CD14-positive monocyte (primary cell): ENCODE data around the gene IL15RA. TPM values are rescaled to one million over a fixed set of nuclear protein-coding genes. Genes with fewer than 3 reads are reported as not detected.

Experiments
- DNase-seq, 3 donors: peaks; one replicate each; pipeline ENCODE4 v3.0.0-alpha.2; 2011 to 2022
- H2AFZ ChIP-seq: 2 replicates; pipeline ENCODE4 v1.6.0; 2012; ENCODE audit warnings: mild to moderate bottlenecking, low read depth, low read length, inconsistent platforms; ENCODE audit not compliant: insufficient read depth, poor library complexity, severe bottlenecking
- H3K27ac ChIP-seq, 2 donors: 1 replicate in 1 of 2; 2 replicates in 1 of 2; pipeline ENCODE4 v1.5.1; 2012 to 2013; ENCODE audit warnings: low read length in 2 of 2, control low read depth in 1 of 2, inconsistent platforms in 1 of 2, low read depth in 1 of 2, mild to moderate bottlenecking in 1 of 2
- H3K27me3 ChIP-seq, 2 donors: one replicate each; pipeline versions ENCODE4 v1.6.0 to v1.6.1; 2011 to 2013; ENCODE audit warnings: low read length in 2 of 2; ENCODE audit not compliant: control insufficient read depth in 2 of 2, insufficient read depth in 2 of 2
- H3K36me3 ChIP-seq, 2 donors: replicated peaks in 1 of 2; 1 replicate in 1 of 2; 2 replicates in 1 of 2; pipeline versions ENCODE4 v1.5.1 to v1.6.1; 2012 to 2013; ENCODE audit warnings: low read length in 2 of 2, control low read depth in 1 of 2, inconsistent platforms in 1 of 2, mild to moderate bottlenecking in 1 of 2; ENCODE audit not compliant: insufficient read depth in 2 of 2, control insufficient read depth in 1 of 2
- H3K4me1 ChIP-seq, 2 donors: 1 replicate in 1 of 2; 2 replicates in 1 of 2; pipeline versions ENCODE4 v1.5.1 to v1.6.1; 2012 to 2013; ENCODE audit warnings: low read length in 2 of 2, control low read depth in 1 of 2, inconsistent platforms in 1 of 2, mild to moderate bottlenecking in 1 of 2, moderate library complexity in 1 of 2; ENCODE audit not compliant: insufficient read depth in 2 of 2, control insufficient read depth in 1 of 2
- H3K4me2 ChIP-seq: replicated peaks from 2 replicates; pipeline ENCODE3; 2012; ENCODE audit warnings: low read length, moderate library complexity, mild to moderate bottlenecking; ENCODE audit not compliant: poor library complexity, severe bottlenecking; ENCODE audit errors: extremely low read depth
- H3K4me3 ChIP-seq, 3 experiments: fragments of 200-600 bp in 1 of 3; sonication (generic) in 1 of 3; replicated peaks in 1 of 3; 1 replicate in 2 of 3; 2 replicates in 1 of 3; pipeline ENCODE4 v1.5.1; 2011 to 2013; ENCODE audit warnings: low read length in 3 of 3, mild to moderate bottlenecking in 3 of 3, control low read depth in 2 of 3, low read depth in 2 of 3, inconsistent platforms in 1 of 3, moderate library complexity in 1 of 3
- H3K79me2 ChIP-seq: 2 replicates; pipeline ENCODE4 v1.6.0; 2012; ENCODE audit warnings: mild to moderate bottlenecking, control low read depth, inconsistent platforms, low read length, moderate library complexity; ENCODE audit not compliant: insufficient read depth
- H3K9ac ChIP-seq: 2 replicates; pipeline ENCODE4 v1.6.0; 2017; ENCODE audit warnings: low read length, mild to moderate bottlenecking; ENCODE audit not compliant: insufficient read depth, poor library complexity, severe bottlenecking
- H3K9me3 ChIP-seq, 2 donors: replicated peaks in 1 of 2; 1 replicate in 1 of 2; 2 replicates in 1 of 2; pipeline versions ENCODE4 v1.5.1 to v1.6.1; 2012 to 2013; ENCODE audit warnings: low read length in 2 of 2, control low read depth in 1 of 2; ENCODE audit not compliant: control insufficient read depth in 1 of 2, insufficient read depth in 1 of 2
- H4K20me1 ChIP-seq: 2 replicates; pipeline ENCODE4 v1.6.0; 2012; ENCODE audit warnings: mild to moderate bottlenecking, low read length, control low read depth, moderate library complexity; ENCODE audit not compliant: insufficient read depth
- H3K27ac Mint-ChIP-seq, 7 donors: one replicate each; pipeline ENCODE4 v1.8.0; 2020; ENCODE audit warnings: mild to moderate bottlenecking in 7 of 7, mixed read lengths in 7 of 7, moderate library complexity in 6 of 7, inconsistent platforms in 2 of 7
- H3K27me3 Mint-ChIP-seq, 3 donors: one replicate each; pipeline ENCODE4 v1.8.0; 2021 to 2022; ENCODE audit warnings: low read depth in 3 of 3, mild to moderate bottlenecking in 3 of 3, mixed read lengths in 3 of 3, moderate library complexity in 3 of 3, inconsistent platforms in 1 of 3
- H3K36me3 Mint-ChIP-seq, 2 donors: one replicate each; pipeline ENCODE4 v1.8.0; 2020; ENCODE audit warnings: mixed read lengths in 2 of 2, inconsistent platforms in 1 of 2, mild to moderate bottlenecking in 1 of 2
- H3K4me1 Mint-ChIP-seq: one replicate; pipeline ENCODE4 v1.8.0; 2020; ENCODE audit warnings: mild to moderate bottlenecking, mixed read lengths
- H3K4me3 Mint-ChIP-seq, 2 donors: one replicate each; pipeline ENCODE4 v1.8.0; 2020; ENCODE audit warnings: mild to moderate bottlenecking in 2 of 2, mixed read lengths in 2 of 2, moderate library complexity in 1 of 2
- H3K9me3 Mint-ChIP-seq, 7 donors: one replicate each; pipeline ENCODE4 v1.8.0; 2020 to 2022; ENCODE audit warnings: mixed read lengths in 7 of 7, mild to moderate bottlenecking in 6 of 7, moderate library complexity in 6 of 7, inconsistent platforms in 2 of 7
- WGBS: methylation state at CpG from one replicate; pipeline ENCODE4 v1.1.5; 2013; ENCODE audit warnings: missing lambda C conversion rate; ENCODE audit not compliant: insufficient coverage; 5-methylcytosine and 5-hydroxymethylcytosine counted together
- intact Hi-C, 2 donors: fragments of 100-400 bp; cut with micrococcal nuclease; formaldehyde crosslinking; loops; one replicate each; pipeline versions ENCODE4 v1.15.0 to v1.15.1; 2023
- polyA plus RNA-seq, 3 donors: library from polyadenylated mRNA; depleted of rRNA in 1 of 3; unstranded in 2 of 3; stranded (reverse) in 1 of 3; fragments of 300-500 nt in 2 of 3; fragments of >200 nt in 1 of 3; fragmentation: Illumina TruSeq in 2 of 3; gene quantifications; 1 replicate in 2 of 3; 2 replicates in 1 of 3; pipeline ENCODE4 v1.2.3, GENCODE V29; 2012 to 2021
- TF ChIP-seq, protein P1 (sequence below): fragments of 200-600 bp; IDR thresholded peaks from one replicate; pipeline ENCODE4 v1.8.0; 2022; ENCODE audit warnings: antibody characterized with exemption, mild to moderate bottlenecking

The IL15RA gene
- polyA plus RNA-seq, 3 donors = 12.4 to 23.1 (median 12.6) TPM

DNA sequence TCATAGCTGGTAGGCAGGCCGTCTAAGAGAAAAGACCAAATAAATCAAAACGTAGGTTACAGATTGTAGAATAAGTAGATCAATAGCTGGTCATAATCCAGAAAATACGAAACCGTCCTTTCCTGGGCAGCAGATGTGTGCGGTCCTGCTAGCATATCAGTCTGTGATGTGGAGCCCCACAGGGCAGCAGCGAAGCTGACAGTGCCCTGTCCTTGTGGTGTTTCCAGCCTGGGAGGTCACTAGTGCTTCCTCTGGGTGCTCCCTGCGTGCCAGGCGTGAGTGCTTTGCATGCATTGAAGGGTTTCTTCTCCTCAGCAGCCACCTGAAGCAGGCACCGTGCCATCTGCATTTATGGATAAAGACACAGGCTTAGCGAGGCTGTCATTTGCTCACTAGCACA lies 41.7 kb downstream of the IL15RA start:
- H3K4me3 Mint-ChIP-seq = no peak overlapping the region

DNA sequence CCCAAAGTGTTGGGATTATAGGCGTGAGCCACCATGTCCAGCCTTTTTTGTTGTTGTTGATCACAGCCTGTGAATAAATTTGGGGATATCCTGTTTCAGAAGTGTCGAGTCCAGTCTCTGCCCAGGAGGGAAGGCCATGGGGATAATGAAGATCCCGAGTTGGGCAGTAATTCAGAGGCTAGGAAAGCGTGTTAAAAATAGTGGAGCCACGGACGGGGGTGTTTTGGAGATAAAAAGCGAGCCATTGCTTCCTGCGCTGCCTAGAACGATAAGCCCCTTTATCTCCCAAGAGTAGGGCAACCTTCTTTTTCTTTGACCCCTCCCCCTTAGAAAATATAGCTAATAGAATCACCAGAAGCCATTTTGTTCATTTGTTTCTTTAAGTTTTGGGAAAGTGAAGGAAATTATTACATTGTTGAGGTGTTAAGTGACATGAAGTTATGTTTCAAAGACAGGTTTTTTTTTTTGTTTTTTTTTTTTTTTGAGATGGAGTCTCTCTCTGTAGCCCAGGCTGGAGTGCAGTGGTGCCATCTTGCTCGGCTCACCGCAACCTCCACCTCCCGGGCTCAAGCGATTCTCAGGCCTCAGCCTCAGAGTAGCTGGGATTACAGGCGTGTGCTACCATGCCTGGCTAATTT lies 43.3 kb downstream of the IL15RA start:
- WGBS = 95% methylated on average over 2 of the region's 14 CpGs
- intact Hi-C loops = no loop called here
- H3K27ac ChIP-seq = no peak overlapping the region
- peaks cover 4 to 5% of the 10 kb centered on the region in 2 donors for H3K4me1 ChIP-seq
- H3K27me3 ChIP-seq = no peaks in the 10 kb centered on the region
- no peak for DNase-seq
- Mint-ChIP-seq H3K4me3 (no peak overlapping the region), H3K4me1 (peaks cover 13% of the 10 kb centered on the region), H3K27ac (peak overlapping the region in 3 of 7 donors; percentile 10 to 55 (median 26)), H3K27me3 (no peaks in the 10 kb centered on the region), H3K36me3 (peaks cover 68 to 93% of the 10 kb centered on the region in 2 donors), H3K9me3 (no peaks in the 10 kb centered on the region)
- no peaks in the 10 kb centered on the region for H3K9me3 ChIP-seq
- no peaks in the 10 kb centered on the region for H4K20me1 ChIP-seq
- H3K4me2 ChIP-seq = no peak overlapping the region
- H3K79me2 ChIP-seq = no peaks in the 10 kb centered on the region
- TF ChIP-seq, protein P1, sequence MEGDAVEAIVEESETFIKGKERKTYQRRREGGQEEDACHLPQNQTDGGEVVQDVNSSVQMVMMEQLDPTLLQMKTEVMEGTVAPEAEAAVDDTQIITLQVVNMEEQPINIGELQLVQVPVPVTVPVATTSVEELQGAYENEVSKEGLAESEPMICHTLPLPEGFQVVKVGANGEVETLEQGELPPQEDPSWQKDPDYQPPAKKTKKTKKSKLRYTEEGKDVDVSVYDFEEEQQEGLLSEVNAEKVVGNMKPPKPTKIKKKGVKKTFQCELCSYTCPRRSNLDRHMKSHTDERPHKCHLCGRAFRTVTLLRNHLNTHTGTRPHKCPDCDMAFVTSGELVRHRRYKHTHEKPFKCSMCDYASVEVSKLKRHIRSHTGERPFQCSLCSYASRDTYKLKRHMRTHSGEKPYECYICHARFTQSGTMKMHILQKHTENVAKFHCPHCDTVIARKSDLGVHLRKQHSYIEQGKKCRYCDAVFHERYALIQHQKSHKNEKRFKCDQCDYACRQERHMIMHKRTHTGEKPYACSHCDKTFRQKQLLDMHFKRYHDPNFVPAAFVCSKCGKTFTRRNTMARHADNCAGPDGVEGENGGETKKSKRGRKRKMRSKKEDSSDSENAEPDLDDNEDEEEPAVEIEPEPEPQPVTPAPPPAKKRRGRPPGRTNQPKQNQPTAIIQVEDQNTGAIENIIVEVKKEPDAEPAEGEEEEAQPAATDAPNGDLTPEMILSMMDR = no peak
- H3K36me3 ChIP-seq = peaks cover 59 to 81% of the 10 kb centered on the region in 2 donors
- H2AFZ ChIP-seq = no peak overlapping the region
- H3K4me3 ChIP-seq = no peak overlapping the region
- no peak overlapping the region for H3K9ac ChIP-seq

More for the DNA sequence above, 41.7 kb downstream of the IL15RA start:
- intact Hi-C loops = no loop called here
- Mint-ChIP-seq H3K9me3 (no peaks in the 10 kb centered on the region), H3K36me3 (peaks cover 53 to 77% of the 10 kb centered on the region in 2 donors), H3K27ac (peak overlapping the region in 1 of 7 donors; percentile 62), H3K27me3 (peaks cover 0 to 2% (median 0%) of the 10 kb centered on the region in 3 donors), H3K4me1 (peaks cover 17% of the 10 kb centered on the region)
- H3K4me3 ChIP-seq = no peak overlapping the region
- no peak for DNase-seq
- H4K20me1 ChIP-seq = no peaks in the 10 kb centered on the region
- peak overlapping the region in 1 of 2 donors; percentile 45 for H3K27ac ChIP-seq
- 96% methylated on average over 8 of the region's 10 CpGs for WGBS
- no peak overlapping the region for H2AFZ ChIP-seq
- H3K9ac ChIP-seq = no peak overlapping the region
- H3K4me1 ChIP-seq = peaks cover 5 to 8% of the 10 kb centered on the region in 2 donors
- no peaks in the 10 kb centered on the region for H3K9me3 ChIP-seq
- no peaks in the 10 kb centered on the region for H3K79me2 ChIP-seq
- H3K4me2 ChIP-seq = no peak overlapping the region
- peaks cover 44 to 65% of the 10 kb centered on the region in 2 donors for H3K36me3 ChIP-seq
- H3K27me3 ChIP-seq = no peaks in the 10 kb centered on the region
- TF ChIP-seq, protein P1 = no peak
